GM21529 (cell line): ENCODE data around the gene ACP1.
"Not testable (repeated sequence)": the region's sequence is repeated elsewhere in the genome, so short reads cannot be mapped to it uniquely, and the experiment has no call there.

ENCODE experiments used
- ATAC-seq: cut with Tn5 transposase; IDR thresholded peaks from one replicate; pipeline ENCODE4 v1.9.1; 2021; ENCODE audit not compliant: unreplicated experiment

The ACP1 gene

DNA sequence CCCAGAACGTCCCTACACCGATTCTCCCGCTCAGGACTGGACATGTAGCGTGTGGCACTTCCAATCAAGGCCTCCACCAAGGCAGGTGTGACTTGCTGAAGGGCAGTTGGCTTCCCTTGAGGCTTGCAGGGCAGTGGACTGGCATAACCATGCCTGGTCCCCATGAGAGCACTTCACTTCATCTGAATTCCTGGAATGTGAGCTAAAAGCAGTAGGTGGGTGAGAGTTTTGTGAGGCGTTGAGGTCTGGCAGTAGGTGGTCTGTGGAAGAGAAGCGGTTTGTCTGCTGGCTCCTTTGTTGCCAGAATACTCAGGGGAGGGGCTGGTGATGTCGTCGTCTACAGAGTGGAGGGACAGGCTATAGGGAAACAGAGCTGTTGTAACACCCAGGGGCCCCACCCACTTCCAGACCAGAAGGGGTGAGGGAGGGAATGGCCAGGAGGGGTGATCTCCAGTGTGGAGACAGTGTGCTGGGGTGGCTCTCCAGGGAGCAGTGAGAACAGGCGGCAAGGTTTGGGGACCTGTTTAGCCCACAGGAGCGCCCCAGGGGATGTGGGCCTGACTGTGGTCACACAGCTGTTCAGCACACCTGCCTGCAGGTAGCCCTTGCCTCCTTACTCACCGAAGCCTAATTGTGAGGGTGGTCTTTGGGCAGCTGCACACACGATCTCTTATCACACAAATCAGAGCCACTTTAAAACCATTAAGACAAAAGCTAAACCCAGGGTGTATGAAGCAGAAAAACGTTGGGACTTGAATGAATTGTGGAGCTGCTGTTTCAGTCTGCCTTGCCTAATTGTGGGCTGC lies 44.6 kb downstream of the ACP1 start:
- ATAC-seq: no peak

DNA sequence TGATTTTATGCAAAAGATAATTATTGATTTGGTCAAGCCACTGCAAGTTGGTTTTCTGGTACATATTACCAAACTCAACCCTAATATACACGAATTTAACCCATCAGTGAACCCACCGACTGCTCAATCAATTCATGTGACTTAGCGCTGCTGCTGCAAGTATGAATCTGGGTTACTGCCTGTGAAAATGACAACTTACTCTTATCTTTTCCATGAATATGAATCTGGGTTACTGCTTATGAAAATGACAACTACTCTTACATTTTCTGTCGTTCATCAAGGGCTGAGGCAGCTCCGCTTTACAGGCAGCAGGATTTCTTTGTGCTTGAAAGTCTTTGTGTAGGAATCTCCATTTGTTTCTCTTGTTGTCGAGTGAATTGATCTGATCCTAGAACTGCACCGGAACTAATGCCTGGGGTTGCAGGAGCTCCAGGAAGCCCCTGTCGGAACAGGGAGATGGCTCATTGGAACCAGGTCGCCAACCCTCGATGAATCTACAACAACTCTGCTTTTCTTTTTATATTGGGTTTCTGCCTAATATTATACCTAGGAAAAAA lies 45.3 kb downstream of the ACP1 start:
- no peak for ATAC-seq

DNA sequence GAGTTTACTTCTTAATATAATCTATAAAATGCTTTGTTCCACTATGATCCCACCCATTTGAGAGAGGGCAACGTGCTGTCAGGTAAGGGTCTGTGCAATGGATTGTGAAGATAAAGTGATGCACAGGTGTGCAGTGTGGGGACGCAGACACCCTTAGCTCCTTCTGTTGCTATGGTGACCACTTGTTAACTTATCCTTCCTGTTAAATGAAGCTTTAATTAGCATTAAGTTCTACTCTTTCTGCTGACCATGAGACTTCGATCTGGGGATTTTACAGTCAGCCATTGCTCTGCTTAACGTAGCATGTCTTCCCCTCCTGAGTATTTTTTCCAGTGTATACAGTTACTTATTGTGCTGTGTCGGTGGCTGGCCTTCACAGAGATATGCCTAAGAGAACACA lies 46.2 kb downstream of the ACP1 start:
- ATAC-seq: no peak

DNA sequence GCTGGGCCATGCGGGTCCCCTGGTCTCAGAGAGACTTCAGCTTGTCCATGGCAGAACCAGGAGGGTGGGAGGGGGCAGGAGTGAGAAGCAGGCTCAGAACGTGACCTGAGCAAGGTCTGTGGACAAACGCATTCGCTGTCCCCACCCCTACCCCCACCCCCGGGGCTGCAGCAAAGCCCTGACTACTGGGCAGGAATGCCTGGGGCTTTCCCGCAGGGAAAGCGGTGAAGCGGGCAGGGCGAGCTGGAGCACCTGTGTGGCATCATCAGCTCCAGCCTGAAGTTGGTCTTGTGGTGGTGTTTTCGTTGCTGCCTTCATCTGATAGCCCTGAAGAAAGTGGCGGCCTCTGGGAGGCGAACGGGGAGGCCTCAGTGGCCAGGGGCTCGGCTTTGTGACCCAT lies 49.2 kb downstream of the ACP1 start:
- ATAC-seq: no peak

DNA sequence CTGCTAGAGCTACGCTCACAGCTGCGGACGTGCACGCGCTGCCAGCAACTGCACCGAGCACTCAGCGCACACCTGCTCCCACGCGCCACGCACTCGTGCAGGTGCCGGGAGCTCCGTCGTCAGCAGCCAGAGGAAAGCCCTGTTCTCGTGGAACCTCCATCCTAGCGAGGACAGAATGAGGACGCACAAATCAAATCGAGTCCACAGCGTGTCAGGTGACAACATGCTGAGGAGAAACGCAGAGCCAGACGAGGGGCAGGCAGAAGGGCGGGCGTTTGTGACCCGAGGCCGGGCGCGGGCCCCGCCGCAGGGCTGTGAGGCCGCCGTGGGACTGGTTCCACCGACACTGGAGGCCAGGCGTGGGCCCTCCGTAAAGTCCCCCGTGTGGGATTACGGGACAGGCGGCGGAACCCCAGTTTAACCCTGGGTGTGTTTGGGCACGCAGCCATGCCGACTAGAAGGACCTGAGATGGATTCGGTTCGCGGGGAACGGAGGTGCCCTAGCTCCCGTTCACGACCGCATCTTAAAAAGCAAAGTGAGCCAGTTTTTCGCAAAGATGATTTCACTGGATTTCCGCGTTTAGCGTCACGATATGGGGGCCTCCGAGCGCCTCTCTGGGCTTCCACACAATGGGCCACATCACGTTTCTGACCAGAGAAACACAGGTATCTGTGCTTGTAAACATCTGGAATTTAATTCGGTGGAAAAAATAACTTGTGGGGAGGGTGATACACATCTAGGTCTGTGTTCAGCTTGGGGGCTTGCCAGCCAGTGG lies 50.0 kb downstream of the ACP1 start:
- no peak for ATAC-seq

DNA sequence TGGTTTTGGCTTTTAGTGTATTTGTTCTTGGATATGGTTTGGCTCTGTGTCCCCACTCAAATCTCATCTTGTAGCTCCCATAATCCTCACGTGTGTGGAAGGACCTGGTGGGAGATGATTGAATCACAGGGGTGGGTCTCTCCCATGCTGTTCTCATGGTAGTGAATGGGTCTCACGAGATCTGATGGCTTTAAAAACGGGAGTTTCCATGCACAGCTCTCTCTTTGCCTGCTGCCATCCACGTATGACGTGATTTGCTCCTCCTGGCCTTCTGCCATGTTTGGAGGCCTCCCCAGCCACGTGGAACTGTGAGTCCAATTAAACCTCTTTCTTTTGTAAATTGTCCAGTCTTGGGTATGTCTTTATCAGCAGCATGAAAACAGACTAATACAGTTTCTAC lies 51.2 kb downstream of the ACP1 start:
- not testable (repeated sequence) for ATAC-seq

DNA sequence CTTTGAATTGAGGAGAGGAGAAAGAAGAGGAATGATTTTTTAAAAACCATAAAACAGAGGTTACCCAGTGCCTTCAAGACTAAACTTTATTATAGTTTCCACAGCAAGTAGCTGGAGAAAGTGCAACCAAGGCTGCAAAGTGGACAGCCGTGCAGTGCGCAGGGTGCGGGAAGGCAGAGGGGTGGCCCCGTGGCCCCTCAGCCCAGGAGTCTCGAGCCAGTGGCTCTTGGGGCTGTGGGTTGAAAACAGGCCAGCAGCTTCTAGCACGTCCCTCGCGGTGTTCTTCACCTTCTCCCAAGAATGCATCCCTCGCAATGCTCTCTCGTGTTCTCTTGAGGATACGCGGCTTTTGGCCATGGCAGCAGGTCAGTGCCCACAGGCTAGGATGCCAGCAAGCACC lies 51.6 kb downstream of the ACP1 start:
- ATAC-seq: no peak

DNA sequence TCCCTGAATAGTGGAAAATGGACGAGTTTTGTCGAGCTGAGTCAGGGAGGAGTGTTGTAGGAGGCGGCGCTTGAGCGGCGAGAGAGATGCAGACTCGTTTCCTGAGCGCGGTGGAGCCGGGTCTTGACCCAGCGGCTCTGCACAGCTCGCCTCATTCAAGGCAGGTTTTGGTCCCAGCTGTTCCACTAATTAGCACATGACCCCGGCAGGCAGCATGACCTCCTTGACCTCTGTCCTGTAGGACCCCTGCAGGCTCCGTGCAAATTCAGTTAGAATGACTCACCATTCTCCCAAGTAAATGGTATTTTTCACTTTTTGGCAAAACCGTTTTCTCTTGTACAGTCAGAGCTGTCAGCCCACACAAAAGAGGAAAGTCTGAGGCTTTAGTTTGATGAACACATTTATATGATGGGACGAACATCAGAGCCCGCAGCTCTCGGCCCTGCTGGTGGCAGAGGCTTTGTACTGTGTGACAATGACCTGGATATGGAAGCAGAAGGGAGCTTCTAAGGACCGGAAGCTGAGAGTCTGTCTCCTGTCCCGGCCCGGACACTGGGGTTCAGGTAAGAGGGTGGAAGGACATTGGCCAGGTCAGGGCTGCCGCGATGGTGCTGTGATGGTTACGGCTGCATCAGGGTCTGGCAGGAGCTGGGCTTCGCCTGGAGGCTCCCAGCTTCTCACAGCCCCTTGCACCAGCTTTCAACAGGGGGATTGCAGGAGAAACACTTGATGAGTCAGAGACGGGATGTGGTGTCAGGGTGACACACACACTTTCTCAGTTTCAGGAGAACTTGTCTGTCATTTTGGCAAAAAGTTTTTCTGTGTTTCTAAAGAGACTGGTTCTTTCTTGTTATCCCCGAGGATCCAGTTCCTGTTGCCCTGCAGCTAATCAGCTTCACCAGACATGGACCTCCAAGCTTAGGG lies 53.0 kb downstream of the ACP1 start:
- no peak for ATAC-seq

DNA sequence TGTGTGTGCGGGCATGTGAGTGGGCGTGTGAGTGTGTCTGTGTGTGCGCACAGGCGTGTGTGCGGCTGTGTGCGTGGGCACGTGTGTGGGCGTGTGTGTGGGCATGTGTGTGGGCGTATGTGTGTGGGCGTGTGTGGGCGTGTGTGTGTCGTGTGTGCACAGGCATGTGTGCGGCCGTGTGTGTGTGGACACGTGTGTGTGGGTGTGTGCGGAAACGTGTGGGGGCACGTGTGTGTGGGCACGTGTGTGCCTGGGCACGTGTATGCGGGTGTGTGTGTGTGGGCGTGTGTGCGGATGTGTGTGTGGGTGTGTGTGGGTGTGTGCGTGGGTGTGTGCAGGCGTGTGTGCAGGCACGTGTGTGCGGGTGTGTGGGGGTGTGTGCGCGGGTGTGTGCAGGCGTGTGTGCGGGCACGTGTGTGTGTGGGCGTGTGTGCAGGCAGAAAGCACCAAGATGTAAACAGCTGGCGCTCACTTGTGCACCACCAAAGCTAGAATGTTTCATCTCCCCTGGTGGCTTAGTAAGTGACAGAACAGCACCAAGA lies 54.4 kb downstream of the ACP1 start:
- no peak for ATAC-seq

DNA sequence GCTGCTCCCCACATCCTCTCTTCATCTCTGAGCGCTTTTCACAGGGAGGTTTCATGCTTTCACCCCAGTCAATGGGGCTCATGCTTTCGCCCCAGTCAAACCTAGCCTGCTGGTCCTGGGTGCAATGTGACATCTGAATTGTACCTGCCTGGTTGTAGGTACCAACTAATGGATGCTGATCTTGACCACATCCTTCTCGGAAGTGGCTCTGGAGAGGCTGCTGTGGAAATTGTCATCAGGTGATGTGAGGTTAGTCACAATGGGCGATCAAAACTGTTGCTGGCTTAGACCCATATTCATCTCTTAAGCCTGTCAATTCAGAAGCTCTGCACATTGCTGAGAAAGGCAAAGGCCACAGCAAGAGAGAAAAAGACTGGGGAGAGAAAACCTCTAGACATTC lies 55.8 kb downstream of the ACP1 start:
- no peak for ATAC-seq

DNA sequence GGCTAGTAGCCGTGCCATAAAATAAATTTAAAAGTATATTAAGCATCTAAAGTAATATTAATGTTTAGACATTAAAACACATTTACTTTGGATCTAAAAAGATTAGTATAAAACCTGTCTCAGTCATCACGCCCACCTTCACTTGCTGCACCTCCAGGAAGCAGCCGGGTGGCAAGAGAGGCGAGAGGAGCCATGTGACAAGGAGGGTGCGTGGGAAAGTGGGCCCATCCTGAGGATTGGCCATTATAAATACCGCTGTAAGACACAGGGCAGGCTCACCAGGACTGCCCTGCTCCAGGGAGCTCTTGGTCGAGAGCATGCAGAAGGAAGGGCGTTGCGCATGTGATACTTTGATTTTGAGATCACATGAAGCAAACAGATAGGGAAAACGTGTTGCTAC lies 57.6 kb downstream of the ACP1 start:
- no peak for ATAC-seq

DNA sequence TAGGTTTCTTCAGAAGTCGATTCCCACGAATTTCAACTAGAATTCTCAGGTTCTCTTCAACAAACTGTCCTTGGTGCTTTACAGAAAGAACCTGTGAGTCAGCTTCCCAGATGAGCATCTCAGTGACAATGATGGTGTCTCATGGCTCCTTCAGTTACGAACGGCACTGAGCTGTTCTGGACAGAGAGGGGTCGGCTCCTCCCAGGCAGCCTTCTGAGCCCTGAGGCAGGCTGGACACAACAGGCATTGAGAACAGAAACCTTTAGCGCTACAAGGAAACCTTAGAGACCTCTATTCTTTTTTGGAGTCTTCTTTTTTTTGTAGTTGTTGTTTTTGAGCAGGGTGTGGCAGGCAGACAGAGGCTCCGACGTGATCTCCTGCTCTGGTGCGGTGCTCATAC lies 58.3 kb downstream of the ACP1 start:
- no peak for ATAC-seq
